ENCODE results near the gene TNFSF9.
"Not testable (repeated sequence)": the region's sequence is repeated elsewhere in the genome, so short reads cannot be mapped to it uniquely, and the experiment has no call there.

Gene TNFSF9

DNA sequence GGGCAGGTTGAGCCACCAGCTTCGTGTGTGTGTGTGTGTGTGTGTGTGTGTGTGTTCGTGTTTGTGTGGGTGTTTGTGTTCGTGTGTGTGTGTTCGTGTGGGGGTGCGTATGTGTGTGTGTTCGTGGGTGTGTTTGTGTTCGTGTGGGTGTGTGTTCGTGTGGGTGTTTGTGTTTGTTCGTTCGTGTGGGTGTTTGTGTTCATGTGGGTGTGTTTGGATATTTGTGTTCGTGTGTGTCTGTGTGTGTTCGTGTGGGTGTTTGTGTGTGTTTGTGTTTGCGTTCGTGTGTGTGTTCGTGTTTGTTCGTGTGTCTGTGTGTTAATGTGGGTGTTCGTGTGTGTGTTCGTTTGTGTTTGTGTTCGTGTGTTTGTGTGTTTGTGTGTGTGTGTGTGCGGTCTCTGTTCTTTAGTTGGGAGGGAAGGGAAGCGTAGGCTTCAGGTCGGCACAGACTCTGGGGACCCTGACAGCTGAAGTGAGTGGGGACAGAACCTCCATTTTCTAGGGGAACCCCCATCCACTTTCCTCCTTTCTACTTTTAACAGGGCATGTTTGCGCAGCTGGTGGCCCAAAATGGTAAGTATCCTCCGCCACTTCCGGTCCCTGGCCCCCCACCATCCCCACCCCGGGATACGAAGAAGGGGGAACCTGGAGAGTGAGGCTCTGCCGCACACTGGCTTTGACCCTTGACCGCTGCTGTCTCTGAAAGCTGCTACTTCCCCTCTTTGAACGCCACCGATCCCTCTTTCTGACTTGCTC is 1.6 kb downstream of the TNFSF9 start:
- peak; percentile 54 to 55 for DNase-seq

DNA sequence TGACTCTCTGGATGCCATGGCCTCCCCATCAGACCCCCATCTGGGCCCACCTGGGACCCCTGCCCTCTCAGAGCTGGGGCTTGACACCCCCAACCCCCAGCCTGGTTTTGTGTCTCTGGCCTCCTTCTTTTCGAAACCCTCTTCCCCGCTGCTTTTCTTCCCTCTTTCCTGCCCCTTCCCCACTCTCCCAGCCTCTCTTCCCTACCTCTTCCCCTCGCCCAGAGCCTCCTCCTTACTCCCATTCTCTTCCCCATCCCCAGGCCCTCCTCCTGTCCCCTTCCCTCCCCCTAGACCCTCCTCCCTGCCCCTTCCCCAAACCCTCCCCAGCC is 2.1 kb downstream of the TNFSF9 start:
- DNase-seq: no peak

DNA sequence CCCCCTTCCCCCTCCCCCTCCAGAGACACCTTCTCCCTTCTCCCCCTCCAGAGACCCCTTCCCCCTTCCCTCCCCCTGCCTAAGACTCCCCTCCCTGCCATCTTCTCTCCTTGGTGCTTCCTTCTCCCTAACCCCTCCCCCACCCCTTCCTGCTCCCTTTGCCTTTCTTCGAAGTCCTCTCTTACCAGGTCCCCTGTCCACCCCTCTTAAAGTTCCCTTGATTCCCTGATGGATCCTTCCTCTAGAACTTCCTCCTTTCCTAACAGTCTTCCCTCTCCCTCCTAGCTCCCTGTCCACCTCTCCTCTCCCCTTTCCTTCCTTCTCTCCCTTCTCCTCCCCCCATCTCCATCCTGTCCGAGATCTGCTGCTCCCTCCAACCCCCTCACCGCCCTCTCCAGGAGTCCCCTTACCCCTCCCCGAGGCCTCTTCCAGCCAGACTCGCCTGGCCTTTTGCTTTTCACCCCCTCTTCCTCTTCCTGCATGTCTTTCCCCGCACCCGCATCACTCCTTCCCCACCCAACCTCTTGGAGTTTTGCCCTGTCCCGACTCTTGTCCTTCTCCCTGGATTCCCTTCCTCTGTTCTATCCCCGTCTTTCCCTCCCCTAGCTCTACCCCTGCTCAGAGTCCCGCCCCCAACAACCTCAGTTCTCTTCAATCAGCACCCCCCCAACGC is 3.1 kb downstream of the TNFSF9 start:
- DNase-seq: no peak

DNA sequence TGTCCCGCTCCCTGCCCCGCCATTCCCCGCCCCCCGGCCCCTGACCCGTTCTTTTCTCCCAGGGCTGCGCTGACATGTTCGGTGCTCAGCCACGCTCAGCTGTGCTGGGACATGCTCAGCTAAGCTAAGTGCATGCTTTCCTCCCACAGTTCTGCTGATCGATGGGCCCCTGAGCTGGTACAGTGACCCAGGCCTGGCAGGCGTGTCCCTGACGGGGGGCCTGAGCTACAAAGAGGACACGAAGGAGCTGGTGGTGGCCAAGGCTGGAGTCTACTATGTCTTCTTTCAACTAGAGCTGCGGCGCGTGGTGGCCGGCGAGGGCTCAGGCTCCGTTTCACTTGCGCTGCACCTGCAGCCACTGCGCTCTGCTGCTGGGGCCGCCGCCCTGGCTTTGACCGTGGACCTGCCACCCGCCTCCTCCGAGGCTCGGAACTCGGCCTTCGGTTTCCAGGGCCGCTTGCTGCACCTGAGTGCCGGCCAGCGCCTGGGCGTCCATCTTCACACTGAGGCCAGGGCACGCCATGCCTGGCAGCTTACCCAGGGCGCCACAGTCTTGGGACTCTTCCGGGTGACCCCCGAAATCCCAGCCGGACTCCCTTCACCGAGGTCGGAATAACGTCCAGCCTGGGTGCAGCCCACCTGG is 3.7 kb downstream of the TNFSF9 start:
- DNase-seq: no peak

DNA sequence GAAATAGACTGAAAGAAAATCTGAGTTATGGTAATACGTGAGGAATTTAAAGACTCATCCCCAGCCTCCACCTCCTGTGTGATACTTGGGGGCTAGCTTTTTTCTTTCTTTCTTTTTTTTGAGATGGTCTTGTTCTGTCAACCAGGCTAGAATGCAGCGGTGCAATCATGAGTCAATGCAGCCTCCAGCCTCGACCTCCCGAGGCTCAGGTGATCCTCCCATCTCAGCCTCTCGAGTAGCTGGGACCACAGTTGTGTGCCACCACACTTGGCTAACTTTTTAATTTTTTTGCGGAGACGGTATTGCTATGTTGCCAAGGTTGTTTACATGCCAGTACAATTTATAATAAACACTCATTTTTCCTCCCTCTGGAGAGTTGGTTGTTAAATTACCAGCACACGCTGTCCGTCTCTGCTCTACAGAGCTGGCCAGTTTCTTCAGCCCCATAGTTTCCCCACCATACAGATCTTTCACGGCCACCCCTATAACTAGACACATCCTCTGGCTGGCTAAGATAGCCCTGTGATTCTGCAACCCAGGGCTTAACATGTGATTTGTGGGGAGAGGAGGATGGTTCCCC is 4.8 kb downstream of the TNFSF9 start:
- DNase-seq: no peak

DNA sequence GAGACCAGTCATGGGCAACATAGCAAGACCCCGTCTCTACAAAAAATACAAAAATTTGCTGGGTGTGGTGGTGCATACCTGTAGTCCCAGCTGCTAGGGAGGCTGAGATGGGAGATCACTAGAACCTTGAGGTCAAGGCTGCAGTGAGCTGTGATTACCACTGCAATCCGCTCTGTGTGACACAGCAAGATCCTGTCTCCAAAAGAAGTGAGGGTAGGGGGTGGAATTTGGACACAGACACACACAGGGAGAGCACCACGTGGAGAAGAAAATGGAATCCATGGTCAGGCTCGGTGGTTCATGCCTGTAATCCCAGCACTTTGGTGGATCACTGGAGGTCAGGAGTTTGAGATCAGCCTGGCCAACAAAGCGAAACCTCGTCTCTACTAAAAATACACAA is 8.7 kb downstream of the TNFSF9 start:
- no peak for DNase-seq

DNA sequence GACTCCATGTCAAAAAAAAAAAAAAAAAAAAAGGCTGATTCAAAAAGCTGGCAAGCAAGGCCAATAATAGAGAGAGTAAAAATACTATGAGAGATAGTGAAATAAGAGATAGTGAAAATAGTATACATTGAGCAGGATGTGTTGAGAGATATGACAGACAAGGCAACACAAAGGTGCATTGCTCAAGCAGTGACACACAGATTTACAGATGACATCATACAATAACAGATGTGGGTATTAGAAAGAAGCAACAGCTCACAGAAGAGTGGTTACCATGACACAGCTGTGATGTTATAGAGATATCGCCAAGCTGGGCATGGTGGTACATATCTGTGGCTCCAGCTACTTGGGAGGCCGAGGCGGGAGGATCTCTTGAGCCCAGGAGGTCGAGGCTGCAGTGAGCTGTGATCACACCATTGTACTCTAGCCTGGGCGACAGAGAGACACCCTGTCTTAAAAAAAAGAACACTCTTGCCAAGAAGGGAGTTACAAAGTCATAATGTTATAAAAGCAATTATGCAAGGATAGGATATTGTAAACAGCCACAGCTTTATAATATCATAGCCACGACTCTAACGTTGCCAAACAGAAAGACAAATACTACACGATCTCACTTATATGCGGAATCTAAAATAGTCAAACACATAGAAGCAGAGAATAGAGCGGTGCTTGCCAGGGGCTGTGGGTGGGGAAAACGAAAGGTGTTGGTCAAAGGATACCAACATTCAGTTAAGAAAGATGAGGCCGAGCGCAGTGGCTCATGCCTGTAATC is 10.3 kb downstream of the TNFSF9 start:
- no peak for DNase-seq

DNA sequence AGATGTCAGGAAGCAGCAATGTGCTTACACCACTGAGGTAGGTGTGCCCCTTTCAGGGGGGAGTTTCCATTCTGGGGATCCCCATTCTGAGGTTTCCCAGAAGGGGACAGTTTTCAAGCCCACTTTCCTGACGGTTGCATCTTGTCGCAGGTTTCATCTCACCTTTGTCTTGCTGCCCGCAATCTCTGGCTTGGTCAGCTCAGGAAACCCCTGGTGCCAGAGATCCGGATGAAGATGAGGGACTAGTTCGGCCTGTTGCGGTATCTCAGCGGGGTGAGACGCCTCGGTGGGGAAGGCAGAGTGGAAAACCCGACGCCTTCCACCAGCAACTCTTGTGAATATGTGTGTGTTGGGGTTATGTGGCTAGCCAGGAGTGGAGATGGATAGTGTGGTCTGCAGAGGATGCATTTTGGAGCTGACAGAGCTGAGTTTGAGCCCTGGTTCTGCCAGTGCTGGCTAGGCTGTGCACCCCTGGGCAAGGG is 13.1 kb downstream of the TNFSF9 start:
- no peak for DNase-seq

DNA sequence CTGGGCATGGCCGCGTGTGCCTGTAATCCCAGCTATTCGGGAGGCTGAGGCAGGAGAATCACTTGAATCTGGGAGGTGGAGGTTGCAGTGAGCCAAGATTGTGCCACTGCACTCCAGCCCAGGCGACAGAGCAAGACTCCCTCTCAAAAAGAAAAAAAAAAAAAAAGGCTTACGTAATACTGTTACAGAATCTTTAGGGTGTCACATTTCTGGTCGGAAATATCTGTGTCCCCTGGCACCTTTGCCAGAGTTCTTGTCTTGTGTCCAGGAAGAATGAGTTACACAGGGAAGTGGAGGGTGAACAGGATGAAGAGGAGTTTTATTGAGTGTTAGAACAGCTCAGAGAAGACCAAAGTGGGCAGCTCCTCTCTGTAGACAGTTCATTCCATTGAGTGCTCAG is 19.9 kb downstream of the TNFSF9 start:
- DNase-seq: not testable (repeated sequence)

DNA sequence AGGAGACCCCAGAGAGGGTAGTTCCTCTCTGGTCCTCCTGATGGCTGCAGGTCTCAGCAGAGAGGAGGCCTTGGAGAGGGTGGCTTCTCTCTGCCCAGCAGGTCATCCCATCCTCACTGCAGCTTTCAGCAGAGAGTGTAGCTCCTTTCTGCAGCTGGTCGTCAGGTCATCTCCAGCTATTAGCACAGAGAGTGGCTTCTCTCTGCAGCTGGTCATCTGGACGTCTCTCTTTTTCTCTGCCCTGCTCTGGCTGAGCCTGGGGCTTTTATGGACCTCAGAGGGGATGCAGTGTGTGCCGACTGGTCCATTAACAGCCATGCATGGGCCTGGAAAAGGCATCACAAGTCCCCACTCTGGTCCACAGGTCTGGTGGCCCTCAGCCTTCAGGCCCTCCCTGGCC is 20.3 kb downstream of the TNFSF9 start:
- DNase-seq: no peak

DNA sequence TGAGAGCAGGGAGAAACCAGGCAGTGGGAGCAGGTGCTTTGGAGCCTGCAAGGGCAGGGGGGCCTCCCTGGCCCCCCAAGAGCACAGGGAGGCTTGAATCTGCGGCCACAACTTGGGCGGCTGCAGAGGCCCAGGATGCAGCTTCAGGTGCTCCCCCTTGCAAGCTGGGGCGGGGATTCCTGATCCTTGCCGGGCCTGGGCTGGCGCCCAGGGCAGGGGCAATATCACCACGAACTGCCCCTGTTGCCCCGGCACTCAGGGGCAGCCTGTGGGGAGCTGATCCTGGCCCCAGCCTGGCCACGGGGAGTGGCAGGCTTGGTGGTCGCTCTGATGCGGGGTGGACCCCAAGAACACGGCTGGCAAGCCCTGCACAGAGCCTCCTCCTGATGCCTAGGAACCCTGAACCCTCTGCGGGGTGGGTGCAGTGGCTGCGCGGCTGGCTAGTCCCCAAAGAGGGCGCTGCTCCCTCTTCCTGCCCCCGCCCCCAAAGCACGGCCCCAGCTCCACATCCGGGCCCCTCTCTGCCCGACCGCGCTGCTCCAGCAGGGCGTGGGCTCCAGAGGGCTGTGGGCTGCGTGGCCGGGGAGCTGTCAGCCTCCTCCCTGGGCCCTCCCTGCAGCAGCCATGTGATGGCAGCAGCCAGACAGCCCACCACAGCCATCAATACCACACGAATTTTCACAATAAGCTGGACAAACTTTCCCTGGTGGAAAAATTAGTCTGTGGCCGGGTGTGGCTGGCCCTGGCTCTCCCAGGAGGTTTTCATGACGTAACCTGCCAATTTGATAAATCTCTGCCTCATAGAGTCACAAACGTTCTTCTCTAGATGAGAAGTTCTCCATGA is 21.0 kb downstream of the TNFSF9 start:
- DNase-seq: peak; percentile 58 to 72

DNA sequence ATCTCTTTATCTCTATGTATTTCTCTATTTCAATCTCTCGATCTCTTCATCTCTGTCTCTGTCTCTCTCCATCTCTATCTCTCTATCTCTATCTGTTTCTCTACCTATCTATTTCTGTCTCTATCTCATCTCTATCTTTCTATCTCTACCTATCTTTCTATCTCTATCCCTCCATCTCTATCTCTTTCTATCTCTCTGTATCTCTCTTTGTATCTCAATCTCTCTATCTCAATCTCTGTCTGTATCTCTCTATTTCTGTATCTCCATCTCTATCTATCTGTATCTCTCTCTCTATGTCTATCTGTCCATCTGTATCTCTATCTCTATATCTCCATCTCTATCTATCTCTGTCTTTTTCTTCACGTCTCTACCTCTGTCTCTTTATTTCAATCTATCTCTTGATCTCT is 25.2 kb downstream of the TNFSF9 start:
- DNase-seq: no peak

DNA sequence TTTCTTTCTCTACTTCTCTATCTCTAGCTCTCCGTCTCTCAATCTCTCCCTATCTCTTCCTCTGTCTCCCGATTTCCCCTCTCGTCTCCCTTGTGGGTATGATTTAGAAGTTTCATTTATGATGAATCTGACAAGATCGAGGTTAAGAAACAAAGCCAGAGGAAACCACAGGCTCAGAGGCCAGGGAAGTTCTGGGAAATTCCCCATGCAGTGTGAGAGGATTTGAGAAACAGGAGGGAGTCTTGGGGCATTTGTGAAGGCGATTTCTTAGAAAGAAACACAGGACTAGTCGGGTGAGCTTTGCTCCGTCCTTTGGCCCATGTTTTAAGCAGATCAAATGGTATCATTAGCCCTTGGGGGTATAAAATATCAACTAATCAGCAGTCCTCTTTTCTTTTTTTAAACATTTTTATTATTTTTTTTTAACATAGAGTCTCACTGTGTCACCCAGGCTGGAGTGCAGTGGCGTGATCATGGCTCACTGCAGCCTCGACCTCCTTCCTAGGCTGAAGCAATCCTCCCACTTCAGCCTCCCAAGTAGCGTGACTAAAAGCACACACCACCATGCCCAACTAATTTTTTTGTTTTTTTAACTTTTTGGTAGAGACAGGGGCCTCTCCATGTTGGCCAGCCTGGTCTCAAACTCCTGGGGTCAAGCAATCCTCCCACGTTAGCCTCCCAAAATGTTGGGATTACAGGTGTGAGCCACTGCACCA is 25.8 kb downstream of the TNFSF9 start:
- DNase-seq: no peak

DNA sequence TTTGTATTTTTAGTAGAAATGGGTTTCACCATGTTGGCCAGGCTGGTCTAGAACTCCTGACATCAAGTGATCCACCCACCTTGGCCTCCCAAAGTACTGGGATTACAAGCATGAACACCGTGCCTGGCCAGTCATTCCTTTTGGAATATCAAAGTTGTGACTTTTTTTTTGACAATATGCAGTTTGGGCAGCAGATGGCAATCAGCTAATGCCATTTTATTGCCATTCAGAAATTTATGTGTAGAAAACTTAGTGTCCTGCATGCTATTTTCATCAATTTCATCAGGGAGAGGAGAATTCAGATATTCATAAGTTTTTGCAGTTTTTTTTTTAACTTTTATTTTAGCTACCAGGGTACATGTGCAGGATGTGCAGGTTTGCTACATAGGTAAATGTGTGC is 31.6 kb downstream of the TNFSF9 start:
- not testable (repeated sequence) for DNase-seq

DNA sequence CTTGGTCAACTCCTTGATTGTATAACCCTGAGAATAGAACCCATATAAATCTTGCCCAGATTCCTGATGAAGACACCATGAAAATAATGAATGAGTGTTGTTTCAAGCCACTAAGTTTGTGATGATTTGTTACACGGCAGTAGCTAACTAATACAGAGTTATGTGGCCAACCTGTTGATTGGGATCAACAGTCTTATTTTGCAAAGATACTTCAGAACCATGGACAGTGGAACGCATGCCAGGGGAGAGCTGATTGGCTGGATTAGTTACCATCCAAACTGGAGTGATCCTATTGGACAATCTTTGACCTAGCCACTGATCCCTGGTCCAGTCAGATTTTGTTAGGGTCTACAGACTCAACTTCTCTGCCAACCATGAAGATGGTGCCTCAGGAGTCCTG is 33.6 kb downstream of the TNFSF9 start:
- DNase-seq: peak in 1 of 2 donors; percentile 23

DNA sequence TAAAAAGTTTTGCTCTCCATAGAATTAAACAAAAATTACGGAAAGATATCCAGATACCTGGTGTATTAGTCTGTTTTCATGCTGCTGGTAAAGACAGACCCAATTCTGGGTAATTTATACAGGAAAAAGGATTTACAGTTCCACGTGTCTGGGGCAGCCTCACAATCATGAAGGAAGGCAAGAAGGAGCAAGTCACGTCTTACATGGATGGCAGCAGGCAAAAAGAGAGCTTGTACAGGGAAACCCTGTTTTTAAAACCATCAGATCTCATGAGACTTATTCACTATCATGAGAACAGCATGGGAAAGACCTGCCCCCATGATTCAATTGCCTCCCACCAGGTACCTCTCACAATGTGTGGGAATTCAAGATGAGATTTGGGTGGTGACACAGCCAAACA is 35.9 kb downstream of the TNFSF9 start:
- not testable (repeated sequence) for DNase-seq

DNA sequence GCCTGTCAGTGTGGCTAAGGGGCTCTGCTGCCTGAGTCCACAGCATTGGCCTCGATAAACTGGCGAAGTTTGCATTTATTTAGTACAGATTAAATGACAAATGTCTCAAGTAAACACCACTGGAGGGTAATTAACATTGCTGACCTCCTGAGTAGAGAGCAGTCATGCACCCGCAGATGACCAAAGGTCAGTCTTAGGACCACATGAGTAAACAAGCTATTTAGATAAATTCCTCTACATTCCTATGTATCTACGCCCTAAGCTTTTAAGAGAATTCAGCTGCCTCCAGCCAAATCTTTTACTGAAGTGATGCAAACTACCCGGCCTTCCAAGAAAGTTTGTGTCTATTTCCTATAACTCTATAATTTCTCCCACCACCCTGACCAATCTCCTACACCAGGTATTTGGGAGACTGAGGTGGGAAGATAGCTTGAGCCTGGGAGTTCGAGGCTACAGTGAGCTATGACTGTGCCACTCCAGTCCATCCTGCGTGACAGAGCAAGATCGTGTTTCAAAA is 37.2 kb downstream of the TNFSF9 start:
- no peak for DNase-seq

DNA sequence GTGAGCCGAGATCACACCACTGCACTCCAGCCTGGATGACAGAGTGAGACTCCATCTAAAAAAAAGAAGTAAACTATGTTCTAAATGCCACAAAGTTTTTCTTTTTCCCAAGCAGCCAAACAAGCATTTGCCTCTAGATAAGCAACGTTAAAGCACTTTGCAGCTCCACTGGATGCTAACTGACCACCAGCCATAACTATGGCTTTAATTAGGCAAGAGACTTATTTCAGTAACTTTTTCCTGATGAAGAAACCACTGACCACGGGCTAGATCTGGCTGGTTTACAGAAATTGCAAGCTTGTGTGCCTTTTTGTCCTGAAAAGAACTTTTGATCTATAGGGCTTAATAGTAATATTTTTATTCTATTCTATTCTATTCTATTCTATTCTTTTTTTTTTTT is 38.0 kb downstream of the TNFSF9 start:
- no peak for DNase-seq

DNA sequence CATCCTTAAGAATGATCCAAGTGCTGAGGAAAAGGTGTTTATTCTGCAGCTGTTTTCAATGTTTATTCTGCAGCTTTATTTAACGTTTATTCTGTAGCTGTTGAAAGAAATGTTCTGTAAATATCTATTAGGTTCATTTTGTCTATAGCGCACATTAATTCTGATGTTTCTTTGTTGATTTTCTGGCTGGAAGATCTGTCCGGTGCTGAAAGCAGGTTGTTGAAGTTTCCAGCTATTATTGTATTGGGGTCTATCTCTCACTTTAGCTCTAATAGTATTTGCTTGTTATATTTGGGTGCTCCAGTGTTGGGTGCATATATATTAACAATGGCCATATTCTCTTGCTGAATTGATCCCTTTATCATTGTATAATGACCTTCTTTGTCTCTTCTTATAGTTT is 39.9 kb downstream of the TNFSF9 start:
- no peak for DNase-seq

DNA sequence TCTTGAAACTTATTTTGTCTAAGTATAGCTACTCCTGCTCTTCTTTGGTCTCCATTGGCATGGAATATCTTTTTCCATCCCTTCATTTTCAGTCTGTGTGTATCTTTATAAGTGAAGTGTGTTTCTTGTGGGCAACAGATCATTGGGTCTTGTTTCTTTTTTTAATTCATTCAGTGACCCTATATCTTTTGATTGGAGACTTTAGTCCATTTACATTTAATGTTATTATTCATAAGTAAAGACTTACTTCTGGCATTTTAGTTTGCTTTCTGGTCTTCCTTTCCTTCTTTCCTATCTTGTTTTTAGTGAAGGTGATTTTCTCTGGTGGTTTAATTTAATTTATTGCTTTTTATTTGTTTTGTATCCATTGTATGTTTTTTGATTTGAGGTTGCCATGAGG is 40.3 kb downstream of the TNFSF9 start:
- DNase-seq: no peak

DNA sequence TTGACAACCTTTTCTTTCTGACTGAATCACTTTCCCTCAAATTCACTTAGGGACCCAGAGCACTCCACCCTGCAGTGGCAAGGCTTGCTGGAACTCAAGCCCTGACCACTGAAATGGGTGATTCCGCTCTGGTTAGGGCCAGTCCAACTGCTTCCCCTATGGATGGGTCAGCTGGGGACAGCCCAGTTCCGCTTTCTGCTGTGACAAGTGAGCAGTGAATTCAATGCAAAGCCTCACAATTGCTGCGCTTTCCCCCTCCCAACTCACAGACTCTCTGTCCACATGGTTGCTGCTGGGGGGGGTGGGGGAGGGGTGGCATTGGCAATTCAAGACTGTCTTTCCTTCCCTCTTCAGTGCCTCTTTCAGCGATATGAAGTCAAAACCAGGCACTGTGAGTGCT is 41.4 kb downstream of the TNFSF9 start:
- DNase-seq: peak in 1 of 2 donors; percentile 57
